GM23248 (cell line): ENCODE results near the gene SSR4. TPM values are rescaled to one million over a fixed set of nuclear protein-coding genes. Genes with fewer than 3 reads are reported as not detected.

ENCODE experiments used
- DNase-seq: peaks from one replicate; pipeline ENCODE4 v3.0.0-alpha.2; 2015
- H2AFZ ChIP-seq: fragments of 200-600 bp; sonication (generic); 2 replicates; pipeline ENCODE4 v1.6.1; 2016; ENCODE audit warnings: antibody characterized with exemption
- H3F3A ChIP-seq: fragments of 200-600 bp; sonication (generic); 2 replicates; pipeline ENCODE4 v1.6.1; 2016; ENCODE audit warnings: mild to moderate bottlenecking, antibody characterized with exemption, mixed run types; ENCODE audit not compliant: insufficient read depth
- H3K27ac ChIP-seq: fragments of 200-600 bp; sonication (generic); 2 replicates; pipeline ENCODE4 v1.5.1; 2016; ENCODE audit warnings: mild to moderate bottlenecking
- H3K27me3 ChIP-seq: fragments of 200-600 bp; sonication (generic); replicated peaks from 2 replicates; pipeline ENCODE4 v1.6.1; 2016; ENCODE audit warnings: mild to moderate bottlenecking; ENCODE audit not compliant: insufficient read depth
- H3K36me3 ChIP-seq: fragments of 200-600 bp; sonication (generic); 2 replicates; pipeline ENCODE4 v1.6.1; 2016; ENCODE audit warnings: low read depth, mild to moderate bottlenecking
- H3K4me1 ChIP-seq: fragments of 200-600 bp; sonication (generic); 2 replicates; pipeline ENCODE4 v1.6.1; 2016; ENCODE audit warnings: mild to moderate bottlenecking; ENCODE audit not compliant: insufficient read depth
- H3K4me2 ChIP-seq: fragments of 200-600 bp; sonication (generic); one replicate; pipeline ENCODE4 v1.6.1; 2016; ENCODE audit warnings: mild to moderate bottlenecking; ENCODE audit not compliant: unreplicated experiment
- H3K4me3 ChIP-seq: fragments of 200-600 bp; sonication (generic); 2 replicates; pipeline ENCODE4 v1.5.1; 2016; ENCODE audit warnings: mild to moderate bottlenecking
- H3K79me2 ChIP-seq: fragments of 200-600 bp; sonication (generic); 2 replicates; pipeline ENCODE4 v1.6.1; 2016; ENCODE audit warnings: mild to moderate bottlenecking; ENCODE audit not compliant: insufficient read depth
- H3K9ac ChIP-seq: fragments of 200-600 bp; sonication (generic); 2 replicates; pipeline ENCODE4 v1.6.1; 2016; ENCODE audit warnings: mild to moderate bottlenecking
- H3K9me2 ChIP-seq: fragments of 200-600 bp; sonication (generic); 2 replicates; pipeline ENCODE4 v1.6.1; 2016; ENCODE audit warnings: mixed run types, mild to moderate bottlenecking, moderate library complexity; ENCODE audit not compliant: insufficient read depth
- H3K9me3 ChIP-seq: fragments of 200-600 bp; sonication (generic); one replicate; pipeline ENCODE4 v1.6.1; 2017; ENCODE audit warnings: low read depth
- H4K20me1 ChIP-seq: fragments of 200-600 bp; sonication (generic); 2 replicates; pipeline ENCODE4 v1.6.0; 2016; ENCODE audit not compliant: insufficient read depth
- EZH2 ChIP-seq: fragments of 200-600 bp; sonication (generic); IDR thresholded peaks from 2 replicates; pipeline ENCODE4 v1.6.1; 2018; ENCODE audit warnings: antibody characterized with exemption, mild to moderate bottlenecking; ENCODE audit not compliant: insufficient read depth, poor library complexity, severe bottlenecking
- EZH2phosphoT487 ChIP-seq: fragments of 200-600 bp; sonication (generic); IDR thresholded peaks from 2 replicates; pipeline ENCODE4 v1.6.1; 2018; ENCODE audit warnings: antibody characterized with exemption, moderate library complexity, mild to moderate bottlenecking, low read depth; ENCODE audit not compliant: insufficient read depth
- WGBS, 2 experiments: methylation state at CpG; one replicate each; pipeline ENCODE4 v1.1.6; 2015 to 2017; ENCODE audit warnings: low lambda C conversion rate in 2 of 2, low coverage in 1 of 2; ENCODE audit errors: missing lambda C conversion rate in 2 of 2; 5-methylcytosine and 5-hydroxymethylcytosine counted together
- in situ Hi-C: fragments of 300-500 bp; cut with MboI; formaldehyde crosslinking; loops from 2 replicates; pipeline ENCODE4 v1.15.0; 2020
- polyA plus RNA-seq: library from polyadenylated mRNA; unstranded; fragments of >200 nt; fragmentation: Nextera tagmentation; extraction: Ambion mirVana; gene quantifications from 2 replicates; pipeline ENCODE4 v1.2.1, GENCODE V29; 2016
- total RNA-seq: library from RNA; depleted of rRNA; stranded (reverse); fragments of >200 nt; shearing (Covaris generic); gene quantifications from 2 replicates; pipeline ENCODE4 v1.2.3, GENCODE V29; 2014

The SSR4 gene
- total and polyA plus RNA-seq, 2 experiments from 2014 or later: 295 to 568 TPM

- no peaks in the 10 kb centered on the region for H3K36me3 ChIP-seq
- no peak overlapping the region for H3K27ac ChIP-seq
- no peak for DNase-seq
- H3K9me3 ChIP-seq: no peaks in the 10 kb centered on the region
- no peaks in the 10 kb centered on the region for H3K79me2 ChIP-seq
- no peaks in the 10 kb centered on the region; the same call in 1 of the 2 replicates for H3K27me3 ChIP-seq
- H3K9me2 ChIP-seq: no peaks in the 10 kb centered on the region
- H3K4me1 ChIP-seq: no peaks in the 10 kb centered on the region
- H3K9ac ChIP-seq: no peak overlapping the region
- no peak overlapping the region for H2AFZ ChIP-seq
- in situ Hi-C loops: no loop called here
- no peak overlapping the region for H3K4me2 ChIP-seq
- 68 to 72% methylated on average over 3 to 4 of the region's 10 CpGs for WGBS, 2 experiments
- no peaks in the 10 kb centered on the region for H4K20me1 ChIP-seq
- H3K4me3 ChIP-seq: no peak overlapping the region
- no peaks in the 10 kb centered on the region for H3F3A ChIP-seq
- TF ChIP-seq EZH2phosphoT487: no peak
- no peak for TF ChIP-seq EZH2
Observed at GRCh38 chrX:153824348-153824747, 29.9 kb downstream of the SSR4 start.

GRCh38 chrX:153825042-153825441, 30.6 kb downstream of the SSR4 start:
- H3K4me3 ChIP-seq: no peak overlapping the region
- no peak overlapping the region for H3K27ac ChIP-seq
- H3K4me1 ChIP-seq: no peaks in the 10 kb centered on the region
- 68 to 79% methylated on average over 4 to 6 of the region's 8 CpGs for WGBS, 2 experiments
- H3F3A ChIP-seq: no peaks in the 10 kb centered on the region
- H2AFZ ChIP-seq: no peak overlapping the region
- H3K27me3 ChIP-seq: no peaks in the 10 kb centered on the region; the same call in 1 of the 2 replicates
- no peak overlapping the region for H3K9ac ChIP-seq
- H3K4me2 ChIP-seq: no peak overlapping the region
- no peaks in the 10 kb centered on the region for H3K9me2 ChIP-seq
- no peaks in the 10 kb centered on the region for H3K36me3 ChIP-seq
- H3K79me2 ChIP-seq: no peaks in the 10 kb centered on the region
- in situ Hi-C loops: no loop called here
- TF ChIP-seq EZH2: no peak
- no peak for TF ChIP-seq EZH2phosphoT487
- no peak for DNase-seq
- no peaks in the 10 kb centered on the region for H3K9me3 ChIP-seq
- H4K20me1 ChIP-seq: no peaks in the 10 kb centered on the region

- H3K27me3 ChIP-seq: no peaks in the 10 kb centered on the region; the same call in 1 of the 2 replicates
- no peak overlapping the region for H3K27ac ChIP-seq
- H3K9ac ChIP-seq: no peak overlapping the region
Observed at GRCh38 chrX:153827016-153827415, 32.5 kb downstream of the SSR4 start.

GRCh38 chrX:153827903-153828302, 33.4 kb downstream of the SSR4 start:
- no peak overlapping the region for H2AFZ ChIP-seq
- H3K36me3 ChIP-seq: no peaks in the 10 kb centered on the region
- WGBS, 2 experiments: 82 to 90% methylated on average over 8 to 9 of the region's 9 CpGs
- DNase-seq: no peak
- no peak overlapping the region for H3K4me2 ChIP-seq
- no peaks in the 10 kb centered on the region for H3K79me2 ChIP-seq
- no peak overlapping the region for H3K9ac ChIP-seq
- H4K20me1 ChIP-seq: no peaks in the 10 kb centered on the region
- in situ Hi-C loops: no loop called here
- no peaks in the 10 kb centered on the region; the same call in 1 of the 2 replicates for H3K27me3 ChIP-seq
- H3F3A ChIP-seq: no peaks in the 10 kb centered on the region
- H3K9me2 ChIP-seq: no peaks in the 10 kb centered on the region
- H3K4me1 ChIP-seq: no peaks in the 10 kb centered on the region
- H3K9me3 ChIP-seq: no peaks in the 10 kb centered on the region
- H3K27ac ChIP-seq: no peak overlapping the region
- no peak for TF ChIP-seq EZH2phosphoT487
- TF ChIP-seq EZH2: no peak
- no peak overlapping the region for H3K4me3 ChIP-seq

More at GRCh38 chrX:153827016-153827415, 32.5 kb downstream of the SSR4 start:
- Histone ChIP-seq H3K79me2 (no peaks in the 10 kb centered on the region), H3K36me3 (no peaks in the 10 kb centered on the region), H3K4me3 (no peak overlapping the region), H4K20me1 (no peaks in the 10 kb centered on the region), H3F3A (no peaks in the 10 kb centered on the region), H3K4me2 (no peak overlapping the region), H3K9me3 (no peaks in the 10 kb centered on the region), H2AFZ (no peak overlapping the region), H3K9me2 (no peaks in the 10 kb centered on the region), H3K4me1 (no peaks in the 10 kb centered on the region)
- no peak for DNase-seq
- in situ Hi-C loops: no loop called here
- WGBS, 2 experiments: 71 to 79% methylated on average over 3 of the region's 3 CpGs
- TF ChIP-seq EZH2 (no peak), EZH2phosphoT487 (no peak)

- H2AFZ ChIP-seq: no peak overlapping the region
- H3K27ac ChIP-seq: no peak overlapping the region
- in situ Hi-C loops: no loop called here
- DNase-seq: no peak
- no peak for TF ChIP-seq EZH2phosphoT487
- TF ChIP-seq EZH2: no peak
- WGBS, 2 experiments: 67 to 79% methylated on average over 7 of the region's 17 CpGs
- H3K9ac ChIP-seq: no peak overlapping the region
- no peaks in the 10 kb centered on the region for H3K79me2 ChIP-seq
- no peak overlapping the region for H3K4me2 ChIP-seq
- H3F3A ChIP-seq: no peaks in the 10 kb centered on the region
- H3K4me3 ChIP-seq: no peak overlapping the region
- no peaks in the 10 kb centered on the region for H3K4me1 ChIP-seq
- H3K36me3 ChIP-seq: no peaks in the 10 kb centered on the region
- no peaks in the 10 kb centered on the region for H4K20me1 ChIP-seq
- no peaks in the 10 kb centered on the region for H3K9me2 ChIP-seq
- no peaks in the 10 kb centered on the region; the same call in 1 of the 2 replicates for H3K27me3 ChIP-seq
- no peaks in the 10 kb centered on the region for H3K9me3 ChIP-seq
Observed at GRCh38 chrX:153828308-153828707, 33.8 kb downstream of the SSR4 start.
